Subcutaneous adipose tissue (tissue), 4 donors: Measurements from ENCODE around the gene MYBPC3. TPM values are rescaled to one million over a fixed set of nuclear protein-coding genes. Genes with fewer than 3 reads are reported as not detected.

Experiments
- total RNA-seq, 4 donors: library from RNA; depleted of rRNA; stranded (reverse); fragments of >200 nt; gene quantifications; one replicate each; pipeline ENCODE4 v1.1.0, GENCODE V29; 2016
- TF ChIP-seq, protein P1 (sequence below): fragments of 450-650 bp; IDR thresholded peaks from one replicate; pipeline ENCODE4 v1.5.1; 2016; ENCODE audit warnings: low read depth, mild to moderate bottlenecking, control low read depth, antibody characterized with exemption, moderate library complexity

Gene MYBPC3
- total RNA-seq, 4 donors from 2014 or later: 0.17 TPM; not detected in 3

DNA sequence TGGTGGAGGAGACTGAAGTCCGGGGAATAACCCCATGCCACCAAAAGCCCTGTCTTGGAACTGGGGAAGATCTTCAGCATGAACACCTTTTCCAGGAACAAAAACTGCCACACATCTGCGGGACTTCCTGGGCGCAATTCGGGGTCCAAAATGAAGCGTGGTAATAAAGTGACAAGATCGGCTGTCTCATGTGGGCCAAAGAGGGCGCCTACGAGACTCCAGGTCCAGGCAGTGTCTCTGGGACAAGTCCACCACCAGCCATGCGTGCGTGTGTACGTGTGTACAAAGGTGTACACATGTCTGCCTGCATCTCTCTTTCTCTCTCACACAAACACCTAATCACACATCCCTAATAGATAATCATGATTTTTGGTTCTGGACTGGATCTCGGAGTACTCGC lies 8.9 kb upstream of the MYBPC3 start:
- TF ChIP-seq, protein P1, sequence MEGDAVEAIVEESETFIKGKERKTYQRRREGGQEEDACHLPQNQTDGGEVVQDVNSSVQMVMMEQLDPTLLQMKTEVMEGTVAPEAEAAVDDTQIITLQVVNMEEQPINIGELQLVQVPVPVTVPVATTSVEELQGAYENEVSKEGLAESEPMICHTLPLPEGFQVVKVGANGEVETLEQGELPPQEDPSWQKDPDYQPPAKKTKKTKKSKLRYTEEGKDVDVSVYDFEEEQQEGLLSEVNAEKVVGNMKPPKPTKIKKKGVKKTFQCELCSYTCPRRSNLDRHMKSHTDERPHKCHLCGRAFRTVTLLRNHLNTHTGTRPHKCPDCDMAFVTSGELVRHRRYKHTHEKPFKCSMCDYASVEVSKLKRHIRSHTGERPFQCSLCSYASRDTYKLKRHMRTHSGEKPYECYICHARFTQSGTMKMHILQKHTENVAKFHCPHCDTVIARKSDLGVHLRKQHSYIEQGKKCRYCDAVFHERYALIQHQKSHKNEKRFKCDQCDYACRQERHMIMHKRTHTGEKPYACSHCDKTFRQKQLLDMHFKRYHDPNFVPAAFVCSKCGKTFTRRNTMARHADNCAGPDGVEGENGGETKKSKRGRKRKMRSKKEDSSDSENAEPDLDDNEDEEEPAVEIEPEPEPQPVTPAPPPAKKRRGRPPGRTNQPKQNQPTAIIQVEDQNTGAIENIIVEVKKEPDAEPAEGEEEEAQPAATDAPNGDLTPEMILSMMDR: no peak

DNA sequence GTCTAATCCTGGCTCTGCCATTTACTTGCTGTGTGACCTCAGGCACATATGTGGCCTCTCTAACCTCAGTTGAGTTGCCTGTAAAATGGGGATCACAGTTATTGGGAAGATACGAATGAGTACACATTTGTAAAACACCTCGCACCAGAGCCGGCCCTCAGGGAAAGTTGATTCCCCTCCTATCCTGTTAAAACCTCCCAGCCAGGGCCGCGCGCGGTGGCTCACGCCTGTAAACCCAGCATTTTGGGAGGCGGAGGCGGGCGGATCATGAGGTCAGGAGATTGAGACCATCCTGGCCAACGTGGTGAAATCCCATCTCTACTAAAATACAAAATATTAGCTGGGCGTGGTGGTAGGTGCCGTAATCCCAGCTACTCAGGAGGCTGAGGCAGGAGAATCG lies 7.8 kb upstream of the MYBPC3 start:
- TF ChIP-seq, protein P1: no peak

DNA sequence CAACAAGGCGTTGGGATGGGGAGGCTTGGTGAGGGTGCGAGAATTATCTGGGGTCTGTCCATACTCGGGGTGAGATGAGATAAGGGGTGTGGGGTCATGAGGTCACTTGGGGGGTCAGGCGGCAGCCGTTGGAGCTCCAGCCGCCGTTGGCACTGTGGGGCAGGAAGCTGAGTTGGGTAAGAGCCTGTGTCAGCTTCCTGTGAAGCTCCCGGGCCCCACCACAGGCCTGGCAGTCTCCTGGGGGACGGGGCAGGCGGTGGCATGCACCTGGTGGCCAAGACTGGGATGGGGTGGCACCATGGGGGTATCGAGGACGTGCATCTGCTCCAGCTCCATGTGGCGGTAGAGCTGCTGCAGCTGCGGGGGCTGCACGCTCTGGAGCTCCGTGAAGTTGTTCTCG lies 7.1 kb upstream of the MYBPC3 start:
- TF ChIP-seq, protein P1: no peak

DNA sequence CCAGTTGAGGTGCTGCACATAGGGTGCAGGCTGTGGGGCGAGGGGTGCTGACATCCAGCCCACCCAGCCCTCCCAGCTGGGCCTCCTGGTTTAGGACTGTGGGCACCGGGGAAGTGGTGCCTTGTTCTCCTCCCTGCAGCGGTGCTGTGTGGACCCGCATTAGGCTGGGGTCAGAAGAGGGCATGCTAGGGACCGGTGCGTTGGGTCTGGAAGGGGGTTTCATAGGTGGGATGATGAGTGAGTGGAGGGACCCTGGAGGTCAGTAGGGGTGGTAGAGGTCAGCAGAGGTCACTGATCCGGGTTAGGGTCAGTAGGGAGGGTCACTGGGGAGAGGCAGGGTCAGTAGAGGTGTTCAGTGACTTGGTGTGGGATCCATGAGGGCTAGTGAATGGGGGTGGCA lies 6.7 kb upstream of the MYBPC3 start:
- TF ChIP-seq, protein P1: no peak

DNA sequence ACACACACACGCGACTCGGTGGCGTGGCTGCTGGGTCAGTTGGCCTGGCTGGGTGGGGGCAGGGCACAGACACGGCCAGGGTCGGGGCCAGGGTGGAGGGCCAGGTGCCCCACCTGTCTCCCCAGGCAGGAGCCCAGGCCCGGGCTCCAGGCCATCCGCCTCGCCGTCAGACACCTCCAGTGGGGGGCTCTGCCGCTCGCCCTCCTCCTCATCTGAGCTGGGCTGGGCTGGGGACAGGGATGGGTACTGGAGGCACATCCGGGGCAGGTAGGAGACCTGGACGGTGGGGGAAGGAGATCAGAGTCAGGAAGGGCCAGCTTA lies 6.2 kb upstream of the MYBPC3 start:
- TF ChIP-seq, protein P1: no peak

DNA sequence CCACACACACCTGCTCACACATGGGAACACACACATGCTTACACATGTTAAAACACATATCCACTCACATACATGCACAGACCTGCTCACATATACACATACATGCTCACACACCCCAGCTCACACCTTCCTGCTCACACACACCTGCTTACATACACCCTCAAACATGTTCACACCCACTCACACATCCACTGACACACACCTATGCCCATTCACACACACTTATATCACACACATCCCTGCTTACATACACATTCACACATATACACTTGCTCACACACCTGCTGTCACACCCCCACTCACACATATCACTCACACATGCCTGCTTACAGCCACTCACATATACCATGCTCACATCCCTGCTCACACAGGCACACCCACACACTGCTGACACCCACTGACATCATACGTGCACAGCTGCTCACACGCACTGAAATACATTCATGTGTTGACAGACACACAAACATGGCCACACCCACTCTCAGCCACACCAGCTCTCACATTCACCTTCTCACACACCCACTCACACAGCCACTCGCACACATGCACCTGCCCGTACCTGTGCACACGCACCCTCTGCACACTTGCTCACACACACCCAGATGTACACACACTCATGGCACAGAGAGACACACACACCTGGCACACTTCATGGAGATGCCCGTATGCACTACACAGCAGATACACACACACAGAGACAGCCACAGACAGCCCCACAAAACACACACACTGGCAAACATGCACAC lies 5.7 kb upstream of the MYBPC3 start:
- TF ChIP-seq, protein P1: no peak

DNA sequence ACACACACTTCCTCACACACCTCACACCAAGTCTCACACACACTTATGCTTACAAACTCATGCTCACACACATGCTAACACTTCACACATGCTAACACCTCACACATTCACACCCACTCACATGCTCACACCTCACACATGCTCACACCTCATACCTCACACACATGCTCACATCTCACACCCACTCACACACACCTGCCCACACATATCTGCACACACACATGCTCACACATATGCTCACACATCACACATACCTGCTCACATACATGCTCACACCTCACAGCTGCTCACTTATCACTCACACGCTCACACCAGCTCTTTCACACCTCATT lies 4.5 kb upstream of the MYBPC3 start:
- TF ChIP-seq, protein P1: no peak
